ENCODE data around the gene EPRS1. TPM values are rescaled to one million over a fixed set of nuclear protein-coding genes. Genes with fewer than 3 reads are reported as not detected.

The EPRS1 gene
- total RNA-seq, 1 experiment from 2014 or later: 121 TPM

DNA sequence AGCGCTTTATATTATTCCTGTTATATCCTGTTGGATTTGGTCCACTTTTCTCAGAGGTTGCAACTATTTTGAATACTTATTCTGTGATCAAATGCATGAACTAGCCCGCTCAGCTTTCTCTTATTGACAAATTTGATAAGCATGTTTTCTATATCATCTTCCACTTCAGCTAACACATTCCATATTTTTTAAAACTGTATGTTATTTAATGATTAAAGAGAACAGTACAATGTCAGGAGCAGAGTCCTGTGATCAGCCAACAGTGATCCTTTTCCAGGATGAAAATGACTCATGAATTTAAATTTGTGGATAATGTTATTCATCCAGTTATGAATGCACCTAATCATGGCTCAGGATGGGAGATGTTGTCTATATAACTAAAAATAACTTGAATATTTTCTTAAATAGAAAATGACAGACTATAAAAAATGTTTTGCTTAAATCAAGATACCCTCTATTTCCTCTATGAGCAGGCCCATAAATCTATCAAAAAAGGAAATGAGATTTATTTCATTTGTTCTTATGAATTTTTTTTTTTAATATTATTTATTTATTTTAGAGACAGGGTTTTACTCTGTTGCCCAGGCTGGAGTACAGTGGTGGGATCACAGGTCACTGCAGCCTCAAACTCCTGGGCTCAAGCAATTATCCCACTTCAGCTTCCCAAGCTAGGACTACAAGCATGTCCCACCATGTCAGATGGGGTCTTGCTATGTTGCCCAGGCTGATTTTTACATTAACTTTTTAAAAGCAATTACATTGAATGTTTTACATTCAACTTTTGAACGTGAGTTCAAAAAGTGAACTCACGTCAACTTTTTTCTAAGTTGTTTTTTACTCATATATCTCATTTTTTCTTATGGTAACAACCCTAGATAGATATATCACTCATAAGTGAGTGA is 30.8 kb upstream of the EPRS1 start:
- no peaks in the 10 kb centered on the region for H3K27me3 Mint-ChIP-seq (ENCODE audit: low read depth)
- no CpG with 5 or more reads among the region's 4 CpGs for WGBS (ENCODE audit: extremely low coverage, insufficient read length, low lambda C conversion rate)
- Histone ChIP-seq H2BK120ac (ENCODE audit: low read depth, low read length, poor library complexity, severe bottlenecking) (no peak overlapping the region), H2AFZ (ENCODE audit: low read length) (no peak overlapping the region), H3K4ac (ENCODE audit: low read depth, low read length) (no peak overlapping the region), H3T11ph (ENCODE audit: low read length) (no peak overlapping the region), H3K27me3 (ENCODE audit: insufficient read depth, low read length) (no peaks in the 10 kb centered on the region), H3K9ac (ENCODE audit: extremely low read depth, insufficient read length, low read length) (no peak overlapping the region), H2AK5ac (ENCODE audit: insufficient read length, low read length) (no peak overlapping the region), H2BK12ac (ENCODE audit: insufficient read length, low read depth, low read length) (no peak overlapping the region), H4K5ac (ENCODE audit: insufficient read length, low read depth, low read length) (no peak overlapping the region), H3K56ac (ENCODE audit: insufficient read length, low read depth, low read length) (no peak overlapping the region), H3K23me2 (ENCODE audit: insufficient read length, low read depth, low read length, poor library complexity, severe bottlenecking) (no peaks in the 10 kb centered on the region), H3K4me2 (ENCODE audit: insufficient read depth, insufficient read length, low read length) (no peak overlapping the region), H3K79me2 (ENCODE audit: insufficient read depth, low read length) (no peaks in the 10 kb centered on the region), H2BK20ac (ENCODE audit: low read depth, low read length, poor library complexity, severe bottlenecking) (no peak overlapping the region), H3K27ac (ENCODE audit: insufficient read length, low read depth, low read length) (no peak overlapping the region), H3K23ac (ENCODE audit: insufficient read length, low read depth, low read length) (no peak overlapping the region), H2BK5ac (ENCODE audit: insufficient read length, low read length) (no peak overlapping the region), H3K14ac (ENCODE audit: insufficient read depth, low read length) (no peak overlapping the region), H2BK15ac (ENCODE audit: low read depth, low read length) (no peak overlapping the region), H4K8ac (replicated peaks; ENCODE audit: insufficient read length, low read depth, low read length) (no peak overlapping the region), H3K79me1 (ENCODE audit: insufficient read depth, low read depth, low read length, poor library complexity, severe bottlenecking) (no peaks in the 10 kb centered on the region), H3K18ac (ENCODE audit: insufficient read length, low read depth, low read length) (no peak overlapping the region), H3K9me3 (ENCODE audit: control insufficient read depth, low read depth, low read length) (no peaks in the 10 kb centered on the region), H3K4me1 (ENCODE audit: insufficient read depth, low read length) (no peaks in the 10 kb centered on the region), H4K91ac (ENCODE audit: insufficient read length, low read depth, low read length) (no peak overlapping the region), H4K20me1 (ENCODE audit: control insufficient read depth, insufficient read depth, insufficient read length) (no peaks in the 10 kb centered on the region)
- no peak overlapping the region for H3K4me3 Mint-ChIP-seq
- TF ChIP-seq, protein P1, sequence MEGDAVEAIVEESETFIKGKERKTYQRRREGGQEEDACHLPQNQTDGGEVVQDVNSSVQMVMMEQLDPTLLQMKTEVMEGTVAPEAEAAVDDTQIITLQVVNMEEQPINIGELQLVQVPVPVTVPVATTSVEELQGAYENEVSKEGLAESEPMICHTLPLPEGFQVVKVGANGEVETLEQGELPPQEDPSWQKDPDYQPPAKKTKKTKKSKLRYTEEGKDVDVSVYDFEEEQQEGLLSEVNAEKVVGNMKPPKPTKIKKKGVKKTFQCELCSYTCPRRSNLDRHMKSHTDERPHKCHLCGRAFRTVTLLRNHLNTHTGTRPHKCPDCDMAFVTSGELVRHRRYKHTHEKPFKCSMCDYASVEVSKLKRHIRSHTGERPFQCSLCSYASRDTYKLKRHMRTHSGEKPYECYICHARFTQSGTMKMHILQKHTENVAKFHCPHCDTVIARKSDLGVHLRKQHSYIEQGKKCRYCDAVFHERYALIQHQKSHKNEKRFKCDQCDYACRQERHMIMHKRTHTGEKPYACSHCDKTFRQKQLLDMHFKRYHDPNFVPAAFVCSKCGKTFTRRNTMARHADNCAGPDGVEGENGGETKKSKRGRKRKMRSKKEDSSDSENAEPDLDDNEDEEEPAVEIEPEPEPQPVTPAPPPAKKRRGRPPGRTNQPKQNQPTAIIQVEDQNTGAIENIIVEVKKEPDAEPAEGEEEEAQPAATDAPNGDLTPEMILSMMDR (conservative IDR thresholded peaks at IDR 0.05): no peak
- H3K9me3 Mint-ChIP-seq: no peaks in the 10 kb centered on the region; a peak in 1 of 5 replicates
- H3K4me1 Mint-ChIP-seq: no peaks in the 10 kb centered on the region
- peaks cover 2 to 9% (median 9%) of the 10 kb centered on the region in 3 experiments; a peak in 5 of 7 replicates for H3K36me3 Mint-ChIP-seq (ENCODE audit: insufficient read depth in 1 of 3, low read depth in 3 of 3)
- H3K27ac Mint-ChIP-seq: no peak overlapping the region
- no peak for DNase-seq

Measured in H9 (cell line).